RWPE1 (cell line): ENCODE data around the gene MTCL1.
A peak's percentile ranks its signal among the peaks of the same experiment; 100 is the strongest.

Source experiments
- CTCF ChIA-PET: fragments of 350-600 bp; sonication (Branson Sonifier 250); formaldehyde crosslinking; extraction: SDS; loops from one replicate; lab custom pipeline; 2021; lab: Yijun Ruan, JAX
- POLR2A ChIA-PET: fragments of 400-600 bp; formaldehyde crosslinking; extraction: SDS; loops from one replicate; lab custom pipeline; 2020; ENCODE audit warnings: antibody characterized with exemption; ENCODE audit not compliant: low non-redundant PET; lab: Yijun Ruan, JAX
- DNase-seq: peaks from one replicate; pipeline ENCODE4 v3.0.0; 2012; ENCODE audit warnings: low spot score
- H3K27ac ChIP-seq: fragments of 450-650 bp; 2 replicates; pipeline ENCODE4 v1.5.1; 2017
- CTCF ChIP-seq: fragments of 450-650 bp; conservative IDR thresholded peaks from 2 replicates; pipeline ENCODE4 v1.5.1; 2017; ENCODE audit warnings: low read depth, mild to moderate bottlenecking

MTCL1 gene

GRCh38 chr18:8783994-8784530 is 78.7 kb downstream of the MTCL1 start:
- TF ChIP-seq CTCF, result no peak
- ChIA-PET POLR2A (no interaction called here), CTCF (interaction anchor here (0.6 kb wide), 1 partner anchor 31 kb away, joined by 4 read pairs; no protein-coding TSS in a partner anchor)
- no peak overlapping the region for H3K27ac ChIP-seq
- DNase-seq, result no peak

DNA sequence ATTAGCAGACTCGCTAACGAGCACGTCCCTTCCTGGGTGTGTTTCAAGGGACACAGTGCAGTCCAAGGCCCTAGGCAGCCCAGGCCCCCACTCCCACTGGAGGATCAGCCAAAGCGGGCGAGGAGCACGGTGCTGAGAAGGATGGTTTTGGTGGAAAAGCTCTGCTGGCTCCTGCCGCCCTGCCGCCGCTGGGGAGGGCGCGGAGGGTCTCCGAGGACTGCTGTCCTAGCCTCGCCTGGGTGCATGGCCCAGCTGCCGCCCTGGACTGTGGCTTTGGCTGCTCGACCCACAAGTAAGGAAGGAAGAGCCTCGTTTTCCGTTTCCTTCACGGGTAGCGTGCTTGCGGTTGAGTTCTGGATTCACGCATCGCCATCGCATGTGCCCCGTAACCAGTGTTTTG is 79.9 kb downstream of the MTCL1 start:
- ChIA-PET CTCF (no interaction called here), POLR2A (no interaction called here)
- TF ChIP-seq CTCF, result no peak
- H3K27ac ChIP-seq, result no peak overlapping the region
- no peak for DNase-seq

GRCh38 chr18:8785855-8786482 is 80.6 kb downstream of the MTCL1 start:
- DNase-seq, result no peak
- TF ChIP-seq CTCF, result no peak
- peak overlapping the region; percentile 71 for H3K27ac ChIP-seq
- CTCF ChIA-PET, result no interaction called here
- POLR2A ChIA-PET, result no interaction called here

DNA sequence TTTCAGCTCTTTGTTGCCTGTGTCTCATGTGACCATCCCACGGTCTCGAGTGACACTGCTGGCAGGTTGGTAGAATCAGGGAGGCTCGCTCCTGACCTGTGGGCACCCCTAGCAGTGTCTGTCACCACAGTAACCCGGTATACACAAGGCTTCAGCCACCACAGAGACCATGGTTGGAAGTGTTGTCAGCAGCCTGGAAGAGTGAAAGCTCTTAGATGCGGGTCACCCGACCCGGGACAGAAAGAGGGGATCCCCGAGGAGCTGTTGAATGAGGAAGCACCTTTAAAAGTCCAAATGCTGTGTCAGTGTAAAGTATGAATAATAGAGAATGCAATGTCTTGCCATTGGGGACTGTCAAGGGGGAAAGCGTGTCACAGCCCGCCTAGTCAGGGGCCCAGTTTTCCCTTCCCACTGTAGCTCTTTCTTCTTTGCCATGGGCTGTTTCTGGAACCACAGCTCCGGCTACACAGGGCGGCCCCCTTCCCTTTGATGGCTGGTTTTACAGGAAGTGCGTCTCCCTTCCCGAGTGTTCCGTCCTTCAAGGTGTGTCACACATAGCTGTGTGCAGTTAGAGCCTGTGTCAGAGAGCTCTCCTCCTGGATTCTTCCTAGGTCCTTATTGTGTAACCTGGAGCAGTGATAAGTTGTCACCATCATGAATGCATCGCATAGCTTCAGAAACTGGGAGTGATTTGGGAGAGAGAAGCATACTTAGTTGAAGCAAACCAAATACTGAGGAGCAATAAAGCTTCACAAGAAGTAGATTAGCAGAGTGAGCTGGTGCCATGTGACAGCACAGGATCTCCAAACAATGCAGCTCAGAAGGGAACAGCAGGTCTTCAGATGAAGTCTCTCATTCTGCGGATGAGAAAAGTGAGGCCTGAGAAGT is 81.4 kb downstream of the MTCL1 start:
- POLR2A ChIA-PET, result no interaction called here
- CTCF ChIA-PET, result interaction anchor here (0.6 to 0.7 kb wide), 2 partner anchors 14 to 143 kb away, joined by 3 to 5 read pairs; no protein-coding TSS in a partner anchor
- peak; percentile 61 for DNase-seq
- peak overlapping the region; percentile 71 for H3K27ac ChIP-seq
- no peak for TF ChIP-seq CTCF

GRCh38 chr18:8787371-8787670 is 82.0 kb downstream of the MTCL1 start:
- H3K27ac ChIP-seq, result peak overlapping the region; percentile 71
- CTCF ChIA-PET, result interaction anchor here (0.6 to 0.7 kb wide), 2 partner anchors 13 to 143 kb away, joined by 3 to 5 read pairs; no protein-coding TSS in a partner anchor
- no peak for DNase-seq
- TF ChIP-seq CTCF, result no peak
- POLR2A ChIA-PET, result no interaction called here

DNA sequence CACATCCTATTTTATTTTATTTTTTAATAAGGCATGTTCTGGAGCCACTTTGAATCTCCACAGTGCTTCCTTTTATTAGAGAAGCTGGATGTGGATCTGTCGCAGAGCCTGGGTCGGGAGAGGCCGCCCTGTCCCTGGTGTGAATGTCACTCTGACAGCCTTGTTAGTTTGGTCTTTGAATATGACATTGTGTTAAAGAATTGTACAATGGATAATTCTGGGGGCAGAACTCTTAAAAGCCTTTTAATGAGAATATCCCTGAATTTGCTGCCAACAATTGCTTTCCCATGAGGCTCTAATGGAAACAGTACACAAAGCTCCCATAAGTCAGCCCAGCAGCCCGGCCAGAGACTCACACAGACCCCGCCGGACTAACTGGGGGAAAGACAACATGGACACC is 82.4 kb downstream of the MTCL1 start:
- ChIA-PET POLR2A (no interaction called here), CTCF (interaction anchor here (0.6 kb wide), 1 partner anchor 280 kb away, joined by 3 read pairs; no protein-coding TSS in a partner anchor)
- no peak overlapping the region for H3K27ac ChIP-seq
- DNase-seq, result no peak
- TF ChIP-seq CTCF, result no peak
